IPS-18a (cell line): Measurements from ENCODE around the gene ACR.
A peak's percentile ranks its signal among the peaks of the same experiment; 100 is the strongest.
"Not testable (repeated sequence)": the region's sequence is repeated elsewhere in the genome, so short reads cannot be mapped to it uniquely, and the experiment has no call there.

ENCODE experiments used
- H3K27ac ChIP-seq: one replicate; pipeline ENCODE4 v1.5.1; 2013; ENCODE audit warnings: low read length
- H3K27me3 ChIP-seq: one replicate; pipeline ENCODE4 v1.6.1; 2013; ENCODE audit warnings: mild to moderate bottlenecking, low read length; ENCODE audit not compliant: control insufficient read depth, insufficient read depth
- H3K36me3 ChIP-seq: one replicate; pipeline ENCODE4 v1.6.1; 2013; ENCODE audit warnings: low read depth, low read length; ENCODE audit not compliant: control insufficient read depth
- H3K4me1 ChIP-seq: one replicate; pipeline ENCODE4 v1.6.1; 2013; ENCODE audit warnings: low read depth, low read length; ENCODE audit not compliant: control insufficient read depth
- H3K4me3 ChIP-seq: one replicate; pipeline ENCODE4 v1.5.1; 2013; ENCODE audit warnings: low read length
- H3K9ac ChIP-seq: one replicate; pipeline ENCODE4 v1.6.1; 2013; ENCODE audit warnings: mild to moderate bottlenecking, low read length, moderate library complexity
- H3K9me3 ChIP-seq: one replicate; pipeline ENCODE4 v1.6.1; 2013; ENCODE audit warnings: low read depth, low read length; ENCODE audit not compliant: control insufficient read depth

ACR gene

DNA sequence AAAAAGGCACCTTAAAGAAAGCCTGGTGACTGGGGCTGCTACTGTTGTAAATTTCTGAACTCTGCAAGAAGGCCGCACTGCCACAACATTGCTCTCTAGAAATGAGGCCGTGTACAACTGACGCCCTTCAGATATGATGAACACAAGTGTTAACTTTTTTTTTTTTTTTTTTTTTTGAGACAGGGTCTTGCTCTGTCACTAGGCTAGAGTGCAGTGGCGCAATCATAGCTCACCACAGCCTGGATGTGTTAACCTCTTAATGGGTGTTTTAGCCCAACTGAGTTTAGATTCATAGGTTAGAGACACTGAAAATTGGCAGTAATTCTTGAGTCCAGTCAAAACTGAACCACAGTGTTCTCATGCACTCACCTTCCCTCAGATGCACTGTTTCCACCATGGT lies 42.2 kb downstream of the ACR start:
- H3K4me3 ChIP-seq, H3K4me1 ChIP-seq, H3K27me3 ChIP-seq, H3K9ac ChIP-seq, H3K27ac ChIP-seq, H3K9me3 ChIP-seq, H3K36me3 ChIP-seq: not testable (repeated sequence)

DNA sequence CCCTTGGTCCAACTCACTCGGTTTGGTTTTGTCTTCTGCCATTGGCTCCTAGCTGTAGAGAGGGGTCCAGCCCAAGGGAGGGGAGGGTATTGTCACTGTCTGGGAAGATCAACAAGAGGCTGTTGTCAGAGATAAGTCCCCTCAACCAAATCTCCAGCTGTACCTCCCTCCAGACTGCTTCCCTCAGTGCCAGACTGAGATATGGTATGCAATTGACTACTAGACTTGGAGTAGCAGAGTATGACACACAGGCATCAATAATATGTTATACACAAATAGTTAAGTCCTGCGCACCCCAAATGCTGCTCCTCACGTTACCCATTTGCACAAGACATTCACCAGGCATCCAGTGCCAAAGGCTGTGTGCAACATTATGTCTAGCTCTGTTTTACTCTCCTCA lies 44.2 kb downstream of the ACR start:
- H3K9ac ChIP-seq, H3K9me3 ChIP-seq, H3K36me3 ChIP-seq, H3K27ac ChIP-seq, H3K4me1 ChIP-seq, H3K27me3 ChIP-seq, H3K4me3 ChIP-seq: not testable (repeated sequence)

DNA sequence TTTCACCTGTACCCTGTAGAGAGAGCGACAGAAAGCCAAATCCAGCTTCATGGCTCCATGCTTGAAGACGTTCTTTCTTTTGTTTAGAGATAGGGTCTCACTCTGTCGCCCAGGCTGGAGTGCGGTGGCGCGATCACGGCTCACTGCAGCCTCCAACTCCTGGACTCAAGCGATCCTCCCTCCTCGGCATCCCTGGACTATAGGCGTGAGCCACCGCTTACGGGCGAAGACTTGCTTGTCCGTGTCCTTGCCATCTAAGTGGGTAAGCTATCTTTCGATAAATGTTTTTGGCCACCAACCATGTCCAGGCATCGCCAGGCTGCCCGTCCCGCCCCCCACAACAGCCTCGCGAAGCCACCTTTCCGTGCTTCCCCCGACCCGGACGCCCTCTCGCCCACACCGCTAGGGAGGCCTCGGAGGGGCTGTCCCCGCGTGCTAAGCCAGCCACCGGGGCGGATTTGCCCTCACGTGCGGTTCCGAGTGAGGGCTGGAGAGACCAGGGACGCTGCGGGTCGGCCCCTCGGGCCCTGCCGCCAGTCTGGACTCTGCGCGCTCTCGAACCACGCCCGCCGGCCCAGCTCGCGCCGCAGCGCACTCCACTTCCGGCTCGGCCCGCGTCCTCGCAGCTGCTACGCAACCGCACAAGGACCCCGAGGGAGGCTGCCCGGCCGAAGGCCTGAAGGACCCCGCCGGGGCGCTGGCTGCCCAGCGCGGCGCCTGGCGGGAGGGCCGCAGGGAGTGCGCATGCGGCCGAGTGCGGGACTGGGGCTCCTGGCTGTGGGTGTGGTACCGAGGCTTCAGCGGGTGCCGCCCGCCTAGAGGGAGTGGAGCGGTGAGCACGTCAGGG lies 45.3 kb downstream of the ACR start, which contains the start of gene RABL2B:
Gene RABL2B (minus strand): TSS at position 604 of the 847 bp plus-strand sequence. CDS start 1,342 bp downstream, outside the sequence.
- peak within 1 kb of the TSS; percentile 59 for H3K4me3 ChIP-seq
- H3K4me1 ChIP-seq, H3K36me3 ChIP-seq, H3K9ac ChIP-seq, H3K9me3 ChIP-seq, H3K27me3 ChIP-seq, H3K27ac ChIP-seq: not testable (repeated sequence)

DNA sequence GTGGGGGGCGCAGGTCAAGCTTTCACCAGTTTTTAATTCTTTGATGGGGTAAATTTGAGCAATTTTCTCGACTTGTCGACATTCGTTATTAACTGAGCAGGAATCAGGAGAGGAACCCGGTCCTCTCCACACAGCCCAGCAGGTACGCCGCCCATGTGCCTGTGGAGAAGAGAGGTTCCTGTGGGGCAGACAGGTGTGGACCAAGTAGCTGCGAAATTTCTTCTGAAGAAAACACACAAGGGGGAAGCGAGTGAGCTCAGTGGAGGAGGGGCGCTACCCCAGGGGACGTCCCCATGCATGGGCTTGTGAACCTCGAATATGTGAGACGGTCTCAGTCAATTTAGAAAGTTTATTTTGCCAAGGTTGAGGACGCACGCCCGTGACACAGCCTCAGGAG lies 45.9 kb downstream of the ACR start:
- not testable (repeated sequence) for H3K9ac ChIP-seq, H3K4me1 ChIP-seq, H3K36me3 ChIP-seq, H3K27me3 ChIP-seq, H3K9me3 ChIP-seq, H3K27ac ChIP-seq
- peak overlapping the region; percentile 59 for H3K4me3 ChIP-seq

- not testable (repeated sequence) for H3K9me3 ChIP-seq, H3K27ac ChIP-seq, H3K9ac ChIP-seq, H3K36me3 ChIP-seq, H3K4me1 ChIP-seq, H3K4me3 ChIP-seq, H3K27me3 ChIP-seq
Measured at GRCh38 chr22:50785289-50785688, 47.3 kb downstream of the ACR start.

DNA sequence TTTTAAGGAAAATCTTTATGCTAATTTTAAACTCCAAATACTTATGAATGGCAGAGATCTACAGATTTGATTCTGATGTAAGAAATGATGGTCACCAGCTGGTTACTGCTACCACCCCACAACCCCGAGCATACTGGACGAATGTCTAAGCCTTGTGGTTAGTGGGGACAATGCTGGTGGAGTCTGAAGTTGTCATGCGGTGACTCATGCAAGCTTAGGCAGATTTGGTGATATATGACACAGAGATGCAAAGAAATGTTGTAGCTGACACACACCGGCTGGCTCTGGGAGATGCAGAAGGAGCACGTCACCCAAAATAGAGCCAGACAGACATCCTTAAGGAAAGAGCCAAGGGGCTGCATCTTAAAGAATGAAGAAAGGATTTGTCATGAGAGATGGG lies 48.9 kb downstream of the ACR start:
- H3K27me3 ChIP-seq, H3K4me3 ChIP-seq, H3K9ac ChIP-seq, H3K36me3 ChIP-seq, H3K4me1 ChIP-seq, H3K27ac ChIP-seq, H3K9me3 ChIP-seq: not testable (repeated sequence)
